Stimulated activated CD8-positive, alpha-beta memory T cell treated with anti-CD3 and anti-CD28 coated beads, Interleukin-15, amount 100 ng/mL, for 4 hours (primary cell): Measurements from ENCODE around the gene RAB7A.
"Not testable (repeated sequence)": the region's sequence is repeated elsewhere in the genome, so short reads cannot be mapped to it uniquely, and the experiment has no call there.

Source experiments
- DNase-seq, 2 donors: peaks; one replicate each; pipeline ENCODE4 v3.0.0-alpha.2; 2020; ENCODE audit warnings: low read depth in 2 of 2

RAB7A gene

DNA sequence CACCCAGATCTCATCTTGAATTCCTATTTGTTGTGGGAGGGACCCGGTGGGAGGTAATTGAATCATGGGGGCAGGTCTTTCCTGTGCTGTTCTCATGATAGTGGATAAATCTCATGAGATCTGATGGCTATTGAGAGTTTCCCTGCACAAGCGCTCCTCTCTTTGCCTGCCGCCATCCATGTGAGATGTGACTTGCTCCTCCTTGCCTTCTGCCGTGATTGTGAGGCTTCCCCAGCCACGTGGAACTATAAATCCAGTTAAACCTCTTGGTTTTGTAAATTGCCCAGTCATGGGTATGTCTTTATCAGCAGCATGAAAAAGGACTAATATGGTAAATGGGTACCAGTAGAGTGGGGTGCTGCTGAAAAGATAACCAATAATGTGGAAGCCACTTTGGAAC, 23.6 kb downstream of the RAB7A start:
- not testable (repeated sequence) for DNase-seq

GRCh38 chr3:128753715-128754114, 27.7 kb downstream of the RAB7A start:
- DNase-seq, result no peak

DNA sequence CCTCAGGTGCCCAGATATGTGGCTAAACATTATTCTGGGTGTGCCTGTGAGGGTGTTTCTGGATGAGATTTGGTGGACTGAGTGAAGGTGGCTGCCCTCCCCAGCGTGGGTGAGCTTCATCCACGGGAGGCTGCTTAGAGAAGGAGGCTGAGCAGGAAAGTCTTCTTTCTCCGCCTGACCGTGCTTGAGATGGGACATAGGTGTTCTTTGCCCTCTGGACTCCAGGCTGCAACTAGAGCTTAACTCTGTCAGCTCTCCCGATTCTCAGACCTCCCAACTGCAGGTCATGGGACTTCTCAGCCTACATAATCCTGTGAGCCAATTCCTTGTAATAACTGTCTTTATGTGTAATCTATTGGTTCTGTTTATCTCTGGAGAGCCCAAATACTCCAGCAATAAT, 34.1 kb downstream of the RAB7A start:
- DNase-seq, result no peak

- no peak for DNase-seq
Observed at GRCh38 chr3:128760881-128761280, 34.9 kb downstream of the RAB7A start.

DNA sequence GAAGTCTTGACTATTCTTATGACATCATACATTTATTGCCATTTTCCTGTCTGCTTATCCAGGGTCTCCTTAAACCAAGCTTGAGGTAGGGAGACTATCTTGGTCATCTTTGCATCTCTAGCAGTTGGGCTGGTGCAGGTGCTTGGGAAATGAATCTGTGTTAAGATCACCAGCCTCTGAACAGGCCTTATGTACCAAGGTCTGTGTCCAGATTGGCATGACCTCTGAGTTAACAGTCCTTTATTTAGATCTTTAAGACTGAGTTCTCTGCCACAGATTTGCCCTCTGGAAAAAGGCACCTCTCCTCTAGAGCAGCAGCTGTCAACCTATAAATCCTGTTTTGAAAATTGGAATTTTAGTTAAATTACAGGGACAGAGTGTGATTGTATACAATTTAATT, 35.4 kb downstream of the RAB7A start:
- DNase-seq, result no peak

DNA sequence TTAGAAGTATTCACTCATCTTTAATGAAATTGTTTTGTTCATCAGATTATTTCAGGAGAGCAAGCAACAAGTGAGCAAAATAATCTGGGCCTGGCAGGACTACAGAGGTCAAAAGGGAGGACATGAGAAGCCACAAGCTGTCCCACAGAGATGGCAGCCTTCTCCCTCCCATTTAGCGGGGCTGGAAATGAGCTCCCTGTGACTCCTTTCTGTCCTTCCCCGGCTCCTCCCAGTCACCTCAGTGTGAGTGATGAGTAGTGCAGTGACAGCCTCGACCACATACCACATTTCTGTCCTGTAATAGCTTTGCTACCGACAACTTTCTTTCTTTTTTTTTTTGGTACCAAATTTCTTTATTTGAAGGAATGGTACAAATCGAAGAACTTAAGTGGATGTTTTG, 38.0 kb downstream of the RAB7A start:
- no peak for DNase-seq

- DNase-seq, result no peak
Observed at GRCh38 chr3:128764863-128765262, 38.9 kb downstream of the RAB7A start.

- DNase-seq, result no peak
Observed at GRCh38 chr3:128767094-128767750, 41.2 kb downstream of the RAB7A start.

DNA sequence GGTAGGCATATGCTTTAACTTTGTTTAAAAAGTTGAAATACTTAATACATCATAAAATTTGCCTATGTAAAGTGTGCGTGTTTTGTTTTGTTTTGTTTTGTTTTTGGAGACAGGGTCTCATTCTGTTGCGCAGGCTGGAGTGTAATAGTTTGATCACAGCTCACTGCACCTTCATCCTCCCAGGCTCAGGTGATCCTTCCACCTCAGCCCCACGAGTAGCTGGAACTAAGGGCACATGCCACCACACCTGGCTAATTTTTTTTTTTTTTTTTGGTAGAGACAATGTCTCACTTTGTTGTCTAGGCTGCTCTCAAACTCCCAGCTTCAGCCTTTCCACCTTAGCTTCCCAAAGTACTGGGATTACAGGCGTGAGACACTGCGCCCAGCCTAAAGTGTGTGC, 42.5 kb downstream of the RAB7A start:
- no peak for DNase-seq

GRCh38 chr3:128770387-128770786, 44.4 kb downstream of the RAB7A start:
- DNase-seq, result no peak

DNA sequence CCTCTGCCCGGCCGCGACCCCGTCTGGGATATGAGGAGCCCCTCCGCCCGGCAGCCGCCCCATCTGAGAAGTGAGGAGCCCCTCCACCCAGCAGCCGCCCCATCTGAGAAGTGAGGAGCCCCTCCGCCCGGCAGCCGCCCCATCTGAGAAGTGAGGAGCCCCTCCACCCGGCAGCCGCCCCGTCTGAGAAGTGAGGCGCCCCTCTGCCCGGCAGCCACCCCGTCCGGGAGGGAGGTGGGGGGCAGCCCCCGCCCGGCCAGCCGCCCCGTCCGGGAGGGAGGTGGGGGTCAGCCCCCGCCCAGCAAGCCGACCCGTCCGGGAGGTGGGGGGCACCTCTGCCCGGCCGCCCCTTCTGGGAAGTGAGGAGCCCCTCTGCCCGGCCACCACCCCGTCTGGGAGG, 47.2 kb downstream of the RAB7A start:
- not testable (repeated sequence) for DNase-seq

- DNase-seq, result not testable (repeated sequence)
Observed at GRCh38 chr3:128773592-128773991, 47.6 kb downstream of the RAB7A start.

- DNase-seq, result no peak
Observed at GRCh38 chr3:128775241-128775640, 49.3 kb downstream of the RAB7A start.

DNA sequence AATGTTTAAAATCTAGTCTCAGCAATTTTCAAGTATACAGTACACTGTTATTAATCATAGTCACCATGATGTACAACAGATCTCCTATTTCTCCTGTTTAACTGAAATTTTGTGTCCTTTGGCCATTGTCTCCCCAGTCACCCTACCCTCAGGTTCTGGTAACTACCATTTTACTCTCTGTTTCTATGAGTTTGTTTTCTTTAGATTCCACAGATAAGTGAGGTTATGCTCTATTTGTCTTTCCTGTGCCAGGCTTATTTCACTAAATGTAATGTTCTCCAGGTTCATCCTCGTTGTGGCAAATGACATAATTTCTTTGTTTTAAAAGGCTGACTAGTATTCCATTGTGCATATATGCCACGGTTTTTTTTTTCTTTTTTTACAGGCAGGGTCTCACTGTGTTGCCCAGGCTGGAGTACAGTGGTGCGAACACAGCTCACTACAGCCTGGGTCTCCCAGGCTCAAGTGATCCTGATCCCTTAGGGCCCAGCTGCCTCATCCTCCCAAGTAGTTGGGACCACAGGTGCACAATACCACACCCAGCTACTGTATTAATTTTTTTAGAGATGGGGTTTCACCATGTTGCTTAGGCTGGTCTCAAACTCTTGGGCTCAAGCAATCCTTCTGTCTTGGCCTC, 50.0 kb downstream of the RAB7A start:
- DNase-seq, result no peak

- no peak for DNase-seq
Observed at GRCh38 chr3:128780101-128780837, 54.3 kb downstream of the RAB7A start.

DNA sequence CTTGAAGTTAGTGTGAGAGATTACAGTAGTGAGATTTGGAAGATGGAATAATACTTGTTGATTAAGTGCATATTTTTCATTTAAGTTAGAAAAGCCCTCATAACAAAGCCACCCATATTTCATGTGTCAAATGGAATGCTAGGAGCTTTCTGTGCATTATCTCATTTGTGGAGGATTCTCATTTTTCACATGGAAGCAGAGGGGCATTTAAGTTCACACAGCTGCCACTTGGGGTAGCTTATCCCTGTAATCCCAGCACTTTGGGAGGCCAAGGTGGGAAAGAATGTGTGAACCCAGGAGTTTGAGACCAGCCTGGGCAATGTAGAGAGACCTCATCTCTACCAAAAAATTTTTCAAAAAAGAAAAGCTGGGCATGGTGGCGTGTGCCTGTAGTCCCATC, 55.2 kb downstream of the RAB7A start:
- DNase-seq, result no peak

DNA sequence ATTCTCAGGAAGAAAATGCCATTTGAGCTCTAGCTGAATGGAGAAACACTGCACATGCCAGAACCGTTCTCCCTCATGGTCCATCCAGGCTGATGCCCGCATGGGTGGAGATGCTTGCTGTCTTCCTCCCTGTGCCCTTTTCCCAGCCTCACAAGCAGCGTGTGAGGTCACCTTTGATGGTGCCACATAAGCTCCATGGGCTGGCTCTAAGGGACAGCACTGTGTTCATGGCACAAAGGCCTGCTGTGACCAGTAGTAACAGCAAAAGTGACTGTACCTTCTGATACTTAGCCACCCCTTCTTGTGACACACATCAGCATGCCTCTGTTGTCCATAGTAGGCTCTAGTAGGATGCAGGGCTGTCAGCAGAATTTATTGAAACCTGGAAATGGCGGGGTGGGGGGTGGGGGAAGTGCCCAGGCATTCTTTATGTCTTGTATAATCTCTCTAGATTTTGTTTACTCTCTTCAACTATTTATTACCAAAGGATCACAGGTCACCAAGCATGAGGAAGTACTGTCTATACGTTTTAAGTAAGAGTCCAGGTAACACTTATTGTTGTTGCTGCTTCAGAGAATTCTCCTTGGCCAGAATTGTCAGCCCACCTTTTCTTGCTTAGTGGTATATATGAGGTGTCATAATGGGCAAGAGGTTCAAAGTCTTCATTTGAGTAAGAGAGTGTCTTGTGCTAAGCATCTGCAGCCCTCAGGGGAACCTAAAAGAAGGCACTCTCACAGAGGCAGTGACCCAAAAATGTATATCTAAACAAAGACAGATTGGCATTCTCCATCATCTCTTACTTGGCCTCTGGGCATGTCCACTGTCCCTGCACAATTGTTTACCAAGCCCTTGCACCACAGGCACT, 56.5 kb downstream of the RAB7A start:
- DNase-seq, result no peak

- no peak for DNase-seq
Observed at GRCh38 chr3:128783774-128784173, 57.8 kb downstream of the RAB7A start.

- no peak for DNase-seq
Observed at GRCh38 chr3:128784232-128784631, 58.2 kb downstream of the RAB7A start.

DNA sequence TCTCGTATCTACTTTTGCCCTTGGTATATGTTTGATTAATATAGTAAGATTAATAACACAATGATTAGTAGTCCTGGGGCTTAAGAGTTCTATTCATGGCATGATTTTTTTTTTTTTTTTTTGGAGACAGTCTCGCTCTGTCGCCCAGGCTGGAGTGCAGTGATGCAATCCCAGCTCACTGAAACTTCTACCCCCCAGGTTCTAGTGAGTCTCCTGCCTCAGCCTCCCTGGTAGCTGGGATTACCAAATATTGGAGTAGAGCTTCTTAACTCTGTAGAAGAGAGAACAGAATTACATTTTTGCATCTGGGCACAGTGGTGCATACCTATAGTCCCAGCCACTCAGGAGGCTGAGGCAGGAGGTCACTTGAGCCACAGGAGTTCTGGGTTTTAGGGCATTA, 58.9 kb downstream of the RAB7A start:
- no peak for DNase-seq

DNA sequence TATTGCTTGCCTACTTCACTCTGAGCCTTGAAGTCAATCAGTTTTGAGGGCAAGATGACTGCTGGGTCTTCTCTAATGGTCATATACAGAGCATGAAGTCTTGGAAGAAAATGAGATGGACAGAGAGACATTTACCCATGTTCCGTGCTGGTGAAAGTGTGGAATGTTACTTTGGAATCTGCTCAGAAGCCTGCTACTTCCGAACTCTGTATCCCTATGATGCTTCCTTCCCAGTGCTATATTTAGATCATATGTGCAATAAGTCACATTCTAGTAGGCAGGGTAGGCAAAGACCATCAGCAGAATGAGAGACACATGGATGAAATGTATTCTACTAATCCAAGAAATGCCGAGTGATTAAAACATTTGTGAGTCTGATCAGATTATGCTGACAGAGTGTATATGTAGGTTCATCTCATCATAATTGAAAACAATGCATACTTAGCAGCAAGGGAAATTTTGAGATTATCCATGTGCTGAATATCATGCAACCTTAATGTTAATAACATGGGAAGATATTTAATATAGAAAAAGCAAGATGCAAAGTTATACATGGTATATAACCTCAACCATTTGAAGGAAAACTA, 60.5 kb downstream of the RAB7A start:
- DNase-seq, result no peak
